Activated naive CD4-positive, alpha-beta T cell treated with anti-CD3 and anti-CD28 coated beads, Interleukin-2, amount 50 U/mL, for 72 hours (primary cell): Measurements from ENCODE around the gene RASSF8. TPM values are rescaled to one million over a fixed set of nuclear protein-coding genes. Genes with fewer than 3 reads are reported as not detected.

Experiments used
- ATAC-seq, 2 donors: fragments of 150-1000 bp; cut with Tn5 transposase; 2 replicates each; pipeline ENCODE4 v1.10.0; 2021; ENCODE audit warnings: mild to moderate bottlenecking in 2 of 2, moderate library complexity in 2 of 2
- DNase-seq, 2 donors: peaks; one replicate each; pipeline ENCODE4 v3.0.0; 2021 to 2022; ENCODE audit warnings: low spot score in 2 of 2
- H3K27ac Mint-ChIP-seq, 2 donors: one replicate each; pipeline ENCODE4 v1.8.0; 2022; ENCODE audit warnings: mild to moderate bottlenecking in 2 of 2, mixed read lengths in 2 of 2
- H3K36me3 Mint-ChIP-seq, 2 donors: one replicate each; pipeline ENCODE4 v1.8.0; 2022; ENCODE audit warnings: mixed read lengths in 2 of 2
- H3K9me3 Mint-ChIP-seq, 2 donors: one replicate each; pipeline ENCODE4 v1.8.0; 2022; ENCODE audit warnings: mixed read lengths in 2 of 2
- total RNA-seq, 2 donors: library from RNA; stranded (reverse); gene quantifications; one replicate each; pipeline ENCODE4 v1.2.3, GENCODE V29; 2022

The RASSF8 gene
- total RNA-seq, 2 donors from 2014 or later, result 0.46 to 0.56 TPM

DNA sequence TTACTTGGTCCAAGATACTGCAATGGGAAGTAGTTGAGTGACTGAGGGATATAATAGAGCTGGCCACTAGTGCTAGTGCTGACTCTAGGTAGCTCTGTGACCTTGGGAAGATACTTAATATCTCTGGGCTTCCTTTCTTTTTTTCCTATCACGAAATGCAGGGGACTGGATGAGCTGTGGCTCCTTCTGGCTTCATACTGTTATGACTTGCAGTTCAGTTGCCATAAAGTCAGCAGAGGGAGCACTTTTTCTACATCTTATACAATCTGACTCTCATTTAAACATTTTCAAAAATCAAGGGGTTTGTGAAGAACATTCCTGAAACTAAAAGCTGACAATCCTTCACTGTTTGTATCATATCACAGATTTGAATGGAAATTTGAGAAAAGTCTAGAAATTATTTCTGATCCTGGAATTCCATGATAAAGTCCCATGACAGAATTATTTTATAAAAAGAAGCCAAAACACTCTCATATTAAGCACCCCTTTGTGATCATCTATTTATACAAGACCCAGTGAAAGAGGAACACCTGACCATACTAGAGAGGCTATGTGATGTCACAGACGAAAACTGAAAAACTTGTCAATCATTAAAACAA, 161.0 kb downstream of the RASSF8 start:
- no peaks in the 10 kb centered on the region for H3K9me3 Mint-ChIP-seq
- peaks cover 0 to 6% of the 10 kb centered on the region in 2 donors for H3K36me3 Mint-ChIP-seq
- no peak overlapping the region for H3K27ac Mint-ChIP-seq
- ATAC-seq (peak in 1 of 2 donors; percentile 33), DNase-seq (no peak)

DNA sequence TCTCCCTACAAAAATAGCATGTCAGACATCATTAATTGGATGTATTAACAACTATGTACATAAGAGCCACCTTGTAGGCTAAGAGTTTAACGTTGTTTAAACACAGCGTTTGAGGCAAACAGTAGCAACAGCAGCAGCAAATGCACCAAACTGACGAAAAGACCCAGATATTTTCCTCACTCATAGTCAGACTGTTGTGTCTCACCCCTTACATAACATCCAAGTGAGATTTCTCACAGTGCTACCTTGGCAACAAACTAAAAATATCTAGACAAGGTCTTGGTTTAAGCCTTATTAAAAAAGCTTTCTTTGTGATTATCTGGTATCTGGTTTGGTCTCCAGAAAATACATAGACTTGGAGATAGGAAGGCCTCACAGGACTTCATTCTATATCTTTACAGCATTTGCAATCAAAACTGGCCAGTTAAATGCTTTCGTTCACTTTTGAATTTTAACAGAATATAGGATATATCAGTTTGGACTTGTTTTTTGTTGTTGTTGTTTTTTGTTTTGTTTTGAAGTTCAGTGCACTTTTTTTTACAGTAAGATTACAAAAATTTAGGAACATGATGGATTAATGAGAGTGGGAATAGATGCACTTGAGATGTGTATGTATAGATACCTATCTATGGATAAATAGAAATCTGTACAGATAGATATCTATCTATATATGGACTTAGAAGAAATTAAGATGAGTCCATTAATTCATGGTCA, 162.2 kb downstream of the RASSF8 start:
- Mint-ChIP-seq H3K36me3 (peaks cover 0 to 6% of the 10 kb centered on the region in 2 donors), H3K27ac (no peak overlapping the region), H3K9me3 (no peaks in the 10 kb centered on the region)
- ATAC-seq, result no peak
- DNase-seq, result no peak

DNA sequence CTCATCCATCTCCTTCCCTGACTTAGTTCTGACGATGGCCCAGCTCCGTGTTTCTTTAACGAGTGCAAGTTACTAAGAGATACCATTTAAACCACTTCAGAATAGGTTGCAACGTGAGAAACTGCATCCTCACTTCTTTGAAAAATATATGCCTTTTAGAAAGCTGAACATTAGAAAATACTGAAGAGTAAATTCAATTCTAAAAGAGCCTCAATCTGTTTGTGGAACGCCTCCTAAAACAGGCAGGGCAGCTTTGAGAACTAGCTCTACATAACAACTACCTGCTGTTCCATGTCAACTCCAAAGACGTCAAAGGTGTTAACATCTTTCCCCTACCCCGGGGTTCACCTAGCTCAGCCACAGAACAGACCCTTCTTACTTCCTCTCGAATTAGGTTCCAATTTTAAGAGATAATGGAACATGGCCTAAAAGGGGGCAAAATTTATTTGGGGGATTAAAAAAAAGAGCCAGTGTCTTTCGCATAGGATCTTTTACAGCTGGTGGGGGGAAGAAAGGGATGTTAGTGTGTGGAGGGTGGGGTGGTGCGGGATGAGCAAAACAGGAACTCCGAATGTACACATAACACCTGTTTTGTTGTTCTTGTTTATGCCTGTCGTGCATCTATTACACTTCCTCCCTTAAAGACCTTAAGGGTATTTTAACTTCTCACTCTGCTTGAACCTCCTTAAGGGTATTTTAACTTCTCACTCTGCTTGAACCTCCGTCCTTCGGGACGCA, 163.0 kb downstream of the RASSF8 start:
- Mint-ChIP-seq H3K36me3 (peaks cover 0 to 6% of the 10 kb centered on the region in 2 donors), H3K27ac (no peak overlapping the region), H3K9me3 (no peaks in the 10 kb centered on the region)
- DNase-seq (no peak), ATAC-seq (no peak)

DNA sequence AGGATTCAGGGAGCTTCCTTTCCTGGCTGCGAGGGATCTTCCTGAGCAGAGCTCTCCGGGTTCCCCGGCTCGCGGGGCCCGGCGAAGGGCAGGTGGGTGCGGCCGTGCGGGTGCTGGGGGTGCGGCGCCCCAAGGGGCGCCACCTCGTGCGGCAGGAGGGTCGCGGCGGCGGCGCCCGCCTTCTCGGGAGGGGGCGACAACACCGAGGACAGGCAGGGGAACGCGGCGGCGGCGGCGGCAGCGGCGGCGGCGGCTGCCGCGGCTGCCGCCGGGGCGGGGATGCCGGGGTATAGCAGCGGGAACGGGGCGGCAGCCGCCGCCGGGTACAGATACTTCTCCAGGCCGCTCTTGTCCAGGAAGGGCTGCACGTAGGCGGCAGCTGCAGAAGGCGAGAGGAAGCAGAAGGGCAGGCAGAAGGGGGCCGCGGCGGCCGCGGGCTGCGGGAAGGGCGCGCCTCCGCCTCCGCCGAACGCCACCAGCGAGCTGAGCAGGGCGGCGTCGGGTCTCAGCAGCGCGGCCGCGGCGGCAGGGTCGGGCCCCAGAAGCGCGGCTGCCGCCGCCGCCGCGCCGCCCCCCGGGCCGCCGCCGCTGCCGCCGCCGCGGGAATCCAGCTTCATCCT, 163.7 kb downstream of the RASSF8 start:
- no peaks in the 10 kb centered on the region for H3K9me3 Mint-ChIP-seq
- no peak overlapping the region for H3K27ac Mint-ChIP-seq
- peak; percentile 48 to 63 for ATAC-seq
- peak; percentile 38 to 58 for DNase-seq
- H3K36me3 Mint-ChIP-seq, result peaks cover 0 to 6% of the 10 kb centered on the region in 2 donors

DNA sequence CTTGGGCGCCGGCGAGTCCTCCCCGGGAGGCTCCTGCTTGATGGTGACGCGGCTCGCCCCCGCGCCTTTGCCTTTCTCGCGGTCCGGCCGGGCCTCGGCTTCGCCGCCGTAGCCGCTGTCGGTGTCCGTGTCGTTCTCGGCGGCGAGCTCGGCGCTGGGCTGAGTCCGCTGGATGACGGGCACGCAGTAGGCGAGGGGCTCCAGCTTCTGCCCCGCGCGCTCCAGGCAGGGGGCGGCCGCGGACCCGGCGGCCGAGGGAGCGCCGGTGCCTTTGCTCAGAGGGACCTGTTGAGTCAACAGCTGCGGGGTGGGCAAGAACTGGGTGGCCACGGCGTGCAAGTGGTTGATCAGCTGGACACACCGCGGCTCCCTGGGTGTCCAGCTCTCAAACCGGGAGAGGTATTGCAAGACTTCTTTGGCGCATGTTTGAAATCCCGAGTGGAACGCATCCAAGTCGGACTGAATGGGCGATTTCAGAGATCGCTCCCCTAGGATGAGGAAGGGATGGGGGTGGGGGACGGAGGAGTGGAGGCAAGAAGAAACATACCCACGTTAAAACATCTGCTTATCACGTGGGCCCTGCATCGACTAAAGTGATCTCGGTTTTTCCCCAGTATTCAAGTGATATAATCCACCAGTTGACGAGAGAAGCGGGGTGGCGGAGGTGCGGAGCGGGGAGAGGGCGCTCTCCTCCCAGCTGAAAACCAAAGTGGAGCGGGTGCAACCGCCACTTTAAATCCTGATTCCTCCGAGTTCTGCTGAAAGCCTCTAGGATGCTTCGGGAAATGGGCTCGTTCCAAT, 164.4 kb downstream of the RASSF8 start:
- DNase-seq (peak; percentile 20 to 55), ATAC-seq (peak; percentile 22 to 35)
- no peaks in the 10 kb centered on the region for H3K9me3 Mint-ChIP-seq
- no peak overlapping the region for H3K27ac Mint-ChIP-seq
- peaks cover 0 to 11% of the 10 kb centered on the region in 2 donors for H3K36me3 Mint-ChIP-seq

DNA sequence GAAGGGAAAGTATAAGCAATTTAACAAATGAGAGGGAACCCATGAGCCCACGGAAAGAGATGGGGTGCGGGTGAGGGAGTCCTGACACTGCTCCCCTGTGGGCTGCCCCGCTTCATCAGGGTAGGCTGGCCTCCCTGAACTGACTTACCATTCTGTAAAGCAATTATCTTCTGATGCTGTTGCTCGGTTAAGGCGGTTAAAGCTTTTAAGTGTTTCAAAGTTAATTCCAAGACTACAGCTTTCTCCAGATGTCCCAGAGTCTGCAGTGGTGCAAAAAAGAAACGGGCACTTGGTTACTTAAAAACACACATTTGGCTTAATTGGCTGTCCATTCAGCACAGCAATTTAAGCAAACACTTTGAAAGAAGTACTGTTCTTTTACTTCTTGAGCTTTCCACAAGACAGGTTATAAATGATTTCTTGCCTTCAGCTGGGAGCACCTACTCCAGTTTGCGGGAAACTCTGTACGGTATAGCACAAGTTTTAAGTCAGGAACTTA, 165.0 kb downstream of the RASSF8 start:
- no peaks in the 10 kb centered on the region for H3K9me3 Mint-ChIP-seq
- DNase-seq (peak in 1 of 2 donors; percentile 6), ATAC-seq (no peak)
- H3K27ac Mint-ChIP-seq, result no peak overlapping the region
- peaks cover 0 to 13% of the 10 kb centered on the region in 2 donors for H3K36me3 Mint-ChIP-seq

DNA sequence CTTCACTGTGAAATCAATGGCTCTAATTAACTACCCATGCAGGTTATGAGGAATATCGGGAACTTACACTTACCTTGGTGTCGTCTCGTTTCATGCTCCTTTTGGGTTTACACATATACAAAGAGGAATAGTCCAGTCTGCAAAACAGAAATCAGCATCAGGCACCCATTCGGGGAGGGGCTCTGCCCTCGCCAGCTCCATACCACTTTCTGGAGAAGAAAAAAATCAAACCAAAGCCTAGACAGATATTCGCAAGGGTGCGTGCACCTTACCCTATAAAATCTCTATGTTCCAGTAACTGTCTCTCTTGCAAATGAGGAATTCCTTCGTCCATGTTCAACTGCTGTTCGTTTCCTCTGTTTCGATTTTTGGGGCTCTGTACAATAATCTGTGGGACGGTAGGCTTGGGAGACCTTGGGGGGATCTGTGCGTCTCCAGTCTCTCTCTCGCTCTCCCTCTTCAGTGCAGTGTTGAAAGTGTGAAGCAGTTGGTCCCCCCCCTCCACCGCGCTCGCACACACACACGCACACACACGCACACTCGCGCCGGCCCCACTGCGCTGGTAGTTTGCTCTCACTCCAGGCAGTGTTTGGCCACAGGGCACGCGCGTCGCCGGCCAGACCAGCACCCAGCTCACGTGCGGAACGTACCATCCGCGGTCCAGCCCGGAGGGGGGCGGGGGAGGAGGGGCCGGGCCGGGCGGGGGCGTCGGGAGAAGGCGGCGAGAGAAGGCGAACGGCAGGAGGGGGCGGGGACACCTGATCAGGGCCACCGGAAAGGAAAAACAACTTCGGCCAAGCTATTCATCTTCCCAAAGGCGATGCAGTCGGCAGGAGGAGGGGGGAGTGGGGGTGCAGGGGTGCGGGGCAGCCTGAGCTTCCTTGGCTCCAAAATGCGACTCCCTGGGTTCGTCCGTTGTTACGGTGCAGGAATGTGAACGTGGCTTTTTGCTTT, 166.2 kb downstream of the RASSF8 start, which contains the start of gene BHLHE41:
BHLHE41 (minus strand) TSS at position 592 of the 954 bp plus-strand sequence; CDS start at position 334, 258 bp downstream.
- H3K27ac Mint-ChIP-seq, result no peak within 1 kb of the TSS
- H3K36me3 Mint-ChIP-seq, result peaks cover 0 to 13% of the 10 kb centered on the region in 2 donors
- DNase-seq (peak in 1 of 2 donors; percentile 6), ATAC-seq (no peak)
- no peaks in the 10 kb centered on the region for H3K9me3 Mint-ChIP-seq

DNA sequence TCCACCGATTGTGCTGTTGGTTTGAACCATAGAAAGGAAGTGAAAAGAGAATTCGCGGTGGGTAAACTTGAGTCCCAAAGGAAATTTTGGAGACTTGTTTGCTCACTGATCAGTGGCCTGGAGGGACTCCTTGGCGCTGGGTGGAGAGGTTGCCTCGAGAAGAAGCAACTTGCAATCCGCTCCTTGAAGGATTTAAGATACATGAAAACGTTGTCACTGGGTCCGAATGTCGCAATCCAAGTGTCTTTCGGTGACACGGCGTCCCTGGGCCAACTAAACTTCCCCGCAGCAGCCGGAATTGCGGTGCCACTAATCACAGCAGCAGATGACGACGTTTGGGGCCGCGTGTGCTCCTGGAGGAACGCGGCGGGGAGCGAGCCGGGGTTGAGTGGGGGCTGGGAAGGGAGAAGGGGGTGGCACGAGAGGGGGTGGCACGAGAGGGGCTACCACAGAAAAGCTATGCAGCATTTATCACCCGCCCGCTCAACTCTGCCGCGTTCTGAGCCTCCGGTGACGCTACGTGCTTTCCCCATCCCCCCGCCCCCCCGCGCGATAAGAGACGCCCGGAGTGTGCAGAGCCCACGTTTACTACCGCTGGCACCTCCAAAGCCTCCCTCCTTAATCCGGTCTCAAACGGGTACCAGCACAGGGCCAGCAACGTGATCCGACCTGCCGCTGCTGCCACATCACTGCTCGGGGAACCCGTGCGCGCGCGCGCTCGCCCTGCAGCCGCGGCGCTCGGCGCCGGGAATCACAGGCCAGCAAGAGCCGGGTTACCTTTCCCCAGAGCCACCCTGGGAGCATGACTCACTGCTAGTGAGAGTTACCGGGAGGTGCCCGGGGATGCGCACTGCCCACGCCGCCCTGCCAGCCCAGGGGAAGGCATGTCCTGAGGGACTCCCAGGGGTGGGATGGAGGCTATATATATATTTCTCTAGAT, 167.2 kb downstream of the RASSF8 start:
- Mint-ChIP-seq H3K9me3 (no peaks in the 10 kb centered on the region), H3K27ac (no peak overlapping the region), H3K36me3 (peaks cover 0 to 13% of the 10 kb centered on the region in 2 donors)
- ATAC-seq (peak; percentile 62 to 76), DNase-seq (peak; percentile 50 to 67)

DNA sequence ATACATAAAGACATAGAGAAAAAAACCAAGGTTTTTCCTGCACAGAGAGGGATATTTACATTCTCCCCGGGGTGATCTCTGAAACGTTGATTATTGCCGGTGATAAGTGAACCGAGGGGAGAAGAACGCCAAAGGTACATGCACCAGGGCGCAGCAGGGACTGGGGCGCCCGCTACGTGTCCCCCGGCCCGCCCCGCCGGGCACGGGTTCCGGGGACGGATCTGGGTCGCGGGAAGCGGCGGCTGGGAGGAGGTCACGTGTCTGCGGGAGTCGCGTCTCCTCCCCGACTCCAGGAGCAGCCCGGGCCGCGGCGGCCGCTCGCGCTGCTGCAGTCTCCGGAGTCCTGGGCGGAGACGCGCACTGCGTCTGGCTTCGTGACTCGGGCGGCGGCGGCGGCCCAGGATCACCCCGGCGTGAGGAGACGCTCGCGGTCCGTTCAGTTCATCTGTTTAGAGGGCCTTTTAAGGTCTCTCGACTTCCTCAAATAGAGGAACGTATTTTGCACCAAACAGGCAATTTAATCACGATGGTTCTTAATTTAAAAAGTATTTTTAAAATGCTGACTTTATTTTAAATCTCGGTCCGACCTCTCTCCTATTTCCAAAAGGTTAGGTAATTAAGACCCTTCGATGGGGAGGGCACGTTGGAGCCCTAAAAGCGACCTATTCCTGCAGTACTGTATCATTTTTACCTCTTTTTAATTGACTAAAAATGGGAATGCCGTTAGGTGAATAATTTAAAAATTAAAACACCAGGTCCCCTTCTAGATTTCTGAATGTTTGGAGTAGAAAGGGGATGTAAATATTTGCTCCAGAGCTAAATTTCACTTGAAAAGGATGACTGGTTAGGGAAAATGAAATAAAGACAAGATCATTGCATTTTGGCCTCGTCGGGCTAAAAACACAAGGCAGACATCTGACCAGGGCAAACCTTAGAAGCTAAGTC, 168.1 kb downstream of the RASSF8 start:
- no peak overlapping the region for H3K27ac Mint-ChIP-seq
- ATAC-seq, result peak; percentile 28 to 60
- H3K36me3 Mint-ChIP-seq, result peaks cover 0 to 13% of the 10 kb centered on the region in 2 donors
- DNase-seq, result peak in 1 of 2 donors; percentile 54
- no peaks in the 10 kb centered on the region for H3K9me3 Mint-ChIP-seq

DNA sequence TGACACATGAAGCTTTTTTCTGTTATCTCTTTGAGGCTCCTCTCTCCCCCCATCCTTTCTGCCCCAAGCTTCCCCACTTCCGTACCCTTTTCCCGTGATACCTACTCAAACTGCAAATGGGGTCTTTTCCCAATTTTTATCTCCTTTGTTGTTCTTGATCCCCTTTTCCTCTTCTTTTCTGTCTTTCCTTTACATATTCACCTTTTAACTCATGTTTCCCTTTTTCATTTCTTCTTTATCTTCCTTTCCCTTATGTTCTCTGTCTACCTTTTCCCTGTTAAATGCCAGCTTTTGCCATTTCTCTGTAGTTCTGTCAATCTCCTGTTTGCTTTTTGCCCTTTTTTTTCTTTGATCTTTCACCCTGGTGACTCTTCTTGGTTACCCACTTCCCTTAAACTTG, 168.9 kb downstream of the RASSF8 start:
- H3K9me3 Mint-ChIP-seq, result no peaks in the 10 kb centered on the region
- DNase-seq (no peak), ATAC-seq (no peak)
- no peak overlapping the region for H3K27ac Mint-ChIP-seq
- peaks cover 0 to 13% of the 10 kb centered on the region in 2 donors for H3K36me3 Mint-ChIP-seq

DNA sequence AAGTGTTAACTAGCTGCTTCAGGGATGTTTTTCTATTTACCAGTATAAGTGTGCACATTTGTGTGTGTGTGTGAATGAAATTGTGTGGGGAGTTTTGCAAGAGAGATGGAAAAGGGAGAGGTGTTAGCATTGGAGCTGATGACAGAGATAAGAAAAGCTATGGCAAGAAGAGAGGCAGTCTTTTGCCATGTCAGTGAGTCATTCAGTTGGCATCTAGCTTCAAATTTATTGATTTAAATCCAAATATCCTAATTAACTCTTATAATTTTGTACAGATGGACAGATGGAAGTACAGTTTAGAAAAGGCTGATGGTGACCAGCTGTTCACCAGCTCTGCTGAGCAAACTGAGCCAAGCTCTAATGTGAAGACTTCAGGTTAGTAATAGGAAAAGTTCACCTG, 169.7 kb downstream of the RASSF8 start:
- ATAC-seq (no peak), DNase-seq (no peak)
- Mint-ChIP-seq H3K27ac (no peak overlapping the region), H3K36me3 (peaks cover 0 to 10% of the 10 kb centered on the region in 2 donors), H3K9me3 (no peaks in the 10 kb centered on the region)
